Activated CD4-positive, alpha-beta T cell treated with anti-CD3 and anti-CD28 coated beads for 48 hours (primary cell): ENCODE measurements around the gene PAIP2.

Experiments used
- DNase-seq: peaks from one replicate; pipeline ENCODE4 v3.0.0-alpha.2; 2020

PAIP2 gene

DNA sequence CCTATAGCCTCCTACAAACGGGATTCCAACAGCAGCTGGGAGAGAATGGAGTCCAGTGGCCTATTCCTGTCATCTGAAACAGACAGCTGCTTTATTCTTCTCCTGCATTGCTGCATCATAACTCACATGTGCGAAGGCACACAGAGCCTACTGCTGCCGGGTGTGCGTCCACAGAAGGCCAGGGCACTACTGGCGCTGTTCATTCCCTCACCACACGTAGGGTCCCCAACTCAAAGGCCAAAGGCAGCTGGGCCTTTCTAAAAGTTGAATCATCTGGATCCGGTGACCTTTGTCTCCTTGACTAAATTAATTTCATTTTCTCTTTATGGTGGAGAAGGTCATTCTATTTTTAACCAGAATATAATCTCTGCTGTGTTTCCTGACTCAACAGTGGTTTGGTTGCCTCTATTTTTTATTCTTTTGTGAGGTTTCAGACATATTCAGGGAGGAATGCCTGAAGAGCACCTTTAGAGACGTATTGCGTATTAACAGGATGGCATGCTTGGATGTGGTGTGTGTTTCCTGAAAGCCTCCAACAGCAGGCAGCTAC lies 73.0 kb downstream of the PAIP2 start:
- DNase-seq: no peak

DNA sequence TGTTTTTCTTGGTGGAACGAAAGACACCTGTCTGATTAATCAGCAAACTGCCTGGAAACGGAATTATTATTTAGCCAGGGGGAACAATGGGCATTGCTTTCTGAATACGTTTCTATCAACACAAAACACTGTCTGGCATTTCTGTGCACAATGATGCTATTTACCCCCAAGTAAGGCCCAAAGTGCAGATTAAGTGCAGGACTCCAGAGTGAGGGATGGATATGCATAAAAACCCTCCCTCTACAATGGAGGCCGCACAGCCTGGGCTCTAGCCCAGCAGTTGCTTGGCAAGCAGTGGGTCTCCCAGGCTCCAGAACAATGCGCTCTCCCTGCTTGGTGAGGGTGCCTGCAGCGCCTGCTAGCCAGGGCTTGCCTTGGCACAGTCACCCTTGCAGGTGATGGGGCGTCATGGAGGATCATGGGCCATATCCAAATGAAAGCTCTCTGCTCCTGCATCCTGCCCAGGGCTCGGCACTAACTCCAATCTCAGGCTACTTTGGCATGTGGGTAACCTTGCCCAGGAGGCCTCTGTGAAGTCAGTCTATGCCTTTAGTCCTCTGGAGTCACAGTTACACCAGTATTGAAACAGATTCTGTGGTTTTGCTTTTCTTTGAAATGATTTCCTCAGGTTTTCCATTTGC lies 73.7 kb downstream of the PAIP2 start:
- peak; percentile 66 for DNase-seq

DNA sequence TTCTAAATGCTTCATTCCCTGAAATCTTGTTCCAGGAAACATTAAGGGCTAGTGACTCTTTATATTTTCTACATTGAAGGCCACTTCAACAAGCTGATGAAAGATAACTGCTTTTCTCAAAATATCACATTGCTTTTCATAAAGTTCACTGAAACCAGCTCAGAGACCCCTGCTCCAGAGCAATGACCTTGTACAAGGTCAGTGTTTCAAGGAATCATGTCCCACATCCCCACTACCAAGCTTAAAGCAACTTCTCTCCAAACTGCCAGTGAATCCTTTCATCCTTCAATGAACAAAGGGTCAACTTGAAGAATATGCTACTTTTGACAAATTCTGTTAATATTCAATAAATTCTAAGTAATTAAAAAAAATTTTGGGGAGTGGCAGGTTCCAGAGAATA lies 74.2 kb downstream of the PAIP2 start:
- no peak for DNase-seq

DNA sequence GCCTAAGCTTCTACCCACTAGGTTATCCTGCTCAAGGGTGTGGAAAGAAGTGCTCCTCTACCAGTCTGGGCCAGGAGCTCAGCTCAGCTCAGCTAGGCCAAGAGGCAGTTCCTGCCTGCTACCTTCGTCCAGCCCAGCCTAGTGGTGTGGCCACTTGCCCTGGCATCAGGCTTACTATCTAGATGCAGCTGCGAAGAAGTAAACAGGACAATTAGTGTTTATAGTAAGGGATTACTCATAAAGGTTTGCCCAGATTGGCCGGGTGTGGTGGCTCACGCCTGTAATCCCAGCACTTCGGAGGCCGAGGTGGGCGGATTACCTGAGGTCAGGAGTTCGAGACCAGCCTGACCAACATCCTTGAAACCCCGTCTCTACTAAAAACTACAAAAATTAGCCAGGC lies 75.0 kb downstream of the PAIP2 start:
- DNase-seq: no peak

DNA sequence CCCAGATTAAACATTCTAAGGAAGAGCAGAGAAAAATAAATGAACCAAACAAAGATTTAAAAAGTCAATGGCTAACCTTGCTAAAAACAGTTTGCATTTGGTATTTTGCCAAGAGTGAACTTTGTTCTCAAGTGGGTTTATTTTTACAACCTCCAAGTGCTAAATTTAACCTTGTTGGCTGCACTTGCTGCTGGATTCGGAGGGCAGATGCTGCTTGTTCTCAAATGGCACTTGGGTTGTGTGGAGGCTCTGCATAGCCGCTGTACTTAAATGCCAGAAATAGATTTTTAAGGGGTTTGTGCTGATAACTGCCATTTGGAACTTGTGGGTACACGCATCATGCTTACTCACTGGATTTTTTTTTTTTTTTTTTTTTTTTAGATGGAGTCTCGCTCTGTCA lies 75.6 kb downstream of the PAIP2 start:
- no peak for DNase-seq

DNA sequence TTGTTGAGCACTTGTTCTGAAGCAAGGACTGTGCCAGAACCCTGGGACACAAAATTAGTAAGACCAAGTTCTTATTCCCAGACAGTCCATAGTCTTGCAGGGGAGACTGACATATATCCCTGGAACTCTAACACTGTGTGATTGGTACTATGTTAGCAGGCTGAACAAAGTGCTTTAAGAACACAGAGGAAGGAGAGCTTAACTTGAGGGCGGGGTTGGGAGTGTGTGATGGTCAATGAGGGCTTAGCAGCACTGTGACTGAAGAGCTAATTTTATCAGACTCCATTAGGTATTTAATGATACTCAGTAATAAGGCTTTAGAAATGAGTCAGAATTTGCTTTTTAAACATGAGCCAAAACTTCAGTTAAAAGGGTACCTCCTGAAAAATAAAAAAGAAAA lies 77.1 kb downstream of the PAIP2 start:
- no peak for DNase-seq
